DOHH2 (cell line): ENCODE measurements around the gene CNPY3.

Experiments used
- H3F3A ChIP-seq: fragments of 200-600 bp; sonication (generic), shearing (Covaris generic); 2 replicates; pipeline ENCODE4 v1.6.0; 2016; ENCODE audit warnings: antibody characterized with exemption, mild to moderate bottlenecking; ENCODE audit not compliant: control insufficient read depth, insufficient read depth
- H3K27ac ChIP-seq: fragments of 200-600 bp; sonication (generic); 2 replicates; pipeline ENCODE4 v1.5.1; 2014; ENCODE audit warnings: low read depth, mild to moderate bottlenecking, low read length, moderate library complexity
- H3K27me3 ChIP-seq: fragments of 200-600 bp; sonication (generic); 2 replicates; pipeline ENCODE4 v1.6.1; 2014; ENCODE audit warnings: mild to moderate bottlenecking, low read length, mixed read lengths; ENCODE audit not compliant: control insufficient read depth
- H3K36me3 ChIP-seq: fragments of 200-600 bp; sonication (generic); 2 replicates; pipeline ENCODE4 v1.6.1; 2014; ENCODE audit warnings: mild to moderate bottlenecking, low read length, moderate library complexity, mixed read lengths; ENCODE audit not compliant: control insufficient read depth
- H3K4me1 ChIP-seq: fragments of 200-600 bp; sonication (generic); 2 replicates; pipeline ENCODE4 v1.6.1; 2014; ENCODE audit warnings: mild to moderate bottlenecking, low read length, mixed read lengths; ENCODE audit not compliant: control insufficient read depth
- H3K4me2 ChIP-seq: fragments of 200-600 bp; sonication (generic); 2 replicates; pipeline ENCODE4 v1.6.0; 2014; ENCODE audit warnings: mild to moderate bottlenecking, low read length, moderate library complexity
- H3K4me3 ChIP-seq: fragments of 200-600 bp; sonication (generic); 2 replicates; pipeline ENCODE4 v1.5.1; 2014; ENCODE audit warnings: mild to moderate bottlenecking, low read length, mixed read lengths
- H3K79me2 ChIP-seq: fragments of 200-600 bp; sonication (generic); 2 replicates; pipeline ENCODE4 v1.6.1; 2014; ENCODE audit warnings: mild to moderate bottlenecking, low read length, mixed read lengths; ENCODE audit not compliant: control insufficient read depth
- H3K9me2 ChIP-seq: fragments of 200-600 bp; sonication (generic); replicated peaks from 2 replicates; pipeline ENCODE4 v1.6.1; 2014; ENCODE audit warnings: mild to moderate bottlenecking, low read length, mixed read lengths; ENCODE audit not compliant: control insufficient read depth
- H3K9me3 ChIP-seq: fragments of 200-600 bp; sonication (generic); 2 replicates; pipeline ENCODE4 v1.6.1; 2014; ENCODE audit warnings: antibody characterized with exemption, low read length, mixed read lengths; ENCODE audit not compliant: control insufficient read depth, insufficient read depth
- H4K20me1 ChIP-seq: fragments of 200-600 bp; sonication (generic); 2 replicates; pipeline ENCODE4 v1.6.0; 2014; ENCODE audit warnings: low read depth, mild to moderate bottlenecking, antibody characterized with exemption, low read length, moderate library complexity; ENCODE audit not compliant: control insufficient read depth, insufficient read depth
- CTCF ChIP-seq: fragments of 200-600 bp; sonication (generic); IDR thresholded peaks from one replicate; pipeline ENCODE4 v1.5.1; 2014; ENCODE audit warnings: antibody characterized with exemption, mild to moderate bottlenecking, low read depth, low read length; ENCODE audit not compliant: poor library complexity, severe bottlenecking
- EZH2phosphoT487 ChIP-seq: fragments of 200-600 bp; sonication (generic); IDR thresholded peaks from 2 replicates; pipeline ENCODE4 v1.6.1; 2017; ENCODE audit warnings: borderline replicate concordance, mild to moderate bottlenecking, antibody characterized with exemption, low read length, moderate library complexity, mixed read lengths

Gene CNPY3

DNA sequence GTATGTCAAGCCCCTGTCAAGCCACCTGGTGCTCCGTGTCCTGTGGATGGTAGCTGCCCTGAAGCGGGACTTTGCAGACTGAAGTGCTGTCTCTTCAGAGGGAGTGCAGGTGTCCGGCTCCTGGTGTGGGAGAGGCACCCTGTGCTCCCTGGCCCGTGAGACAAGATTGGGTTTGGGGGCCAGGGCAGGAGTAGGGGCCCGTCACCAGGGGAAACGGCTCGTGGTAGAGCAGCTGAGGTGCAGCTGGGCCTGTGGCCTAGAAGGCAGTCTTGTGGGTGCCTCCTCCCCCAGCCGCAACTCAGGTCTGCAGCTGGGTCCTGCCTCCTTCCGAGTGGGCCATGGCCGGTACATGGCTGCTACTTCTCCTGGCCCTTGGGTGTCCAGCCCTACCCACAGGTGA is 13.5 kb upstream of the CNPY3 start, which contains the start of gene PTCRA:
Gene PTCRA (plus strand): TSS at position 322 of the 400 bp plus-strand sequence. CDS start 17 bp downstream, at position 339.
- TF ChIP-seq EZH2phosphoT487 = no peak
- Histone ChIP-seq H3K36me3 (no peaks in the 10 kb centered on the region), H3K79me2 (no peaks in the 10 kb centered on the region), H3K27ac (no peak within 1 kb of the TSS), H3K4me1 (peaks cover 14% of the 10 kb centered on the region), H4K20me1 (no peaks in the 10 kb centered on the region), H3K27me3 (no peaks in the 10 kb centered on the region), H3K4me2 (peak within 1 kb of the TSS; percentile 39), H3K9me2 (no peaks in the 10 kb centered on the region), H3K9me3 (no peaks in the 10 kb centered on the region), H3F3A (peaks cover 5% of the 10 kb centered on the region; the same call in 1 of the 2 replicates), H3K4me3 (no peak within 1 kb of the TSS)

DNA sequence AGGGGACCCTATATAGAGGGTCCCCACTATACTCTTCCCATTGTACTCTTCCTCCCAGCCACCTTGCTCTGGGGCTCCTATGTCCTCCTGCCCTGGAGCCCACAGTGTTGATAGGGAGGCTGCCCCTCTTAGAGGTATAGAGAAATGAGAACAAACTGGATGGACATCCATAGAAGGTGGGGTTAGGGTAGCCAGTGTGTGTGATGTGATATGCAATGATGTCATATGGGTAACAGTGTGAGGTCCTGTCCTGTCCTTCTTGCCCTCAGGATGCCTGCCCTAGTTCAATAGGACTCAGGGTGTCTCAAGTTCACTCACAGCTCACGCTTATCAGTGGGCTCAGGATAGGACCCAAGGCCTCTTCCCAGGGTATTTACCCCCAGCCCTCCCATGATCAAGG is 13.0 kb upstream of the CNPY3 start:
- Histone ChIP-seq H3K9me2 (no peaks in the 10 kb centered on the region), H3F3A (peaks cover 5% of the 10 kb centered on the region; the same call in 1 of the 2 replicates), H3K36me3 (no peaks in the 10 kb centered on the region), H3K27me3 (no peaks in the 10 kb centered on the region), H3K79me2 (no peaks in the 10 kb centered on the region), H3K4me2 (peak overlapping the region; percentile 39), H3K4me1 (peaks cover 14% of the 10 kb centered on the region), H4K20me1 (no peaks in the 10 kb centered on the region), H3K4me3 (no peak overlapping the region), H3K27ac (no peak overlapping the region), H3K9me3 (no peaks in the 10 kb centered on the region)
- TF ChIP-seq CTCF (no peak), EZH2phosphoT487 (no peak)

GRCh38 chr6:42921801-42922200 is 7.5 kb upstream of the CNPY3 start:
- peaks cover 19% of the 10 kb centered on the region for H3K4me1 ChIP-seq
- H4K20me1 ChIP-seq = no peaks in the 10 kb centered on the region
- H3K79me2 ChIP-seq = no peaks in the 10 kb centered on the region
- H3K4me2 ChIP-seq = no peak overlapping the region
- H3K4me3 ChIP-seq = no peak overlapping the region
- TF ChIP-seq CTCF (no peak), EZH2phosphoT487 (no peak)
- no peaks in the 10 kb centered on the region for H3K36me3 ChIP-seq
- H3K27ac ChIP-seq = no peak overlapping the region
- no peaks in the 10 kb centered on the region for H3K27me3 ChIP-seq
- H3F3A ChIP-seq = no peaks in the 10 kb centered on the region
- no peaks in the 10 kb centered on the region for H3K9me3 ChIP-seq
- no peaks in the 10 kb centered on the region for H3K9me2 ChIP-seq

DNA sequence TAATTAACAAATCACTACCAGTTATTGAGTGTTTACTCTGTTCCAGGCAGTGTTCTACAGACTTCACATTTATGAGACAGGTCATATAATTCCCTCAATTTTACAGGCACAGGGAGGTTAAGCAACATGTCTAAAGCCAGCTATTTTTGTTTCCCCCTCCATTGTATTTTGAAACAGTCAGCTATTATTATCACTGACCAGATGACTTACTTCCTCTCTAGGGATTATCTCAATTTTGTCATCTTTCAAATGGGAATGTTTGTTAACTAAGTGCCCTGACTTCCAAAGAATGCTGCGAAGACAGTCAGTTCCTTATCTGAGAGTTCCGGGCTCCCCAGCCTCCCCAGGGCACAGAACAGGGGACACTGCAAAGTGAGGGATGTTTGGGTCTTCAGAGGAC is 5.6 kb upstream of the CNPY3 start:
- Histone ChIP-seq H3K4me3 (no peak overlapping the region), H4K20me1 (no peaks in the 10 kb centered on the region), H3K27ac (no peak overlapping the region), H3K79me2 (no peaks in the 10 kb centered on the region), H3K9me2 (no peaks in the 10 kb centered on the region), H3K4me1 (peaks cover 26% of the 10 kb centered on the region), H3K9me3 (no peaks in the 10 kb centered on the region), H3F3A (peaks cover 7% of the 10 kb centered on the region), H3K36me3 (no peaks in the 10 kb centered on the region), H3K27me3 (no peaks in the 10 kb centered on the region), H3K4me2 (no peak overlapping the region)
- no peak for TF ChIP-seq CTCF
- TF ChIP-seq EZH2phosphoT487 = no peak
